ENCODE data around the gene TMEM131.
"Not testable (repeated sequence)": the region's sequence is repeated elsewhere in the genome, so short reads cannot be mapped to it uniquely, and the experiment has no call there.

Gene TMEM131

DNA sequence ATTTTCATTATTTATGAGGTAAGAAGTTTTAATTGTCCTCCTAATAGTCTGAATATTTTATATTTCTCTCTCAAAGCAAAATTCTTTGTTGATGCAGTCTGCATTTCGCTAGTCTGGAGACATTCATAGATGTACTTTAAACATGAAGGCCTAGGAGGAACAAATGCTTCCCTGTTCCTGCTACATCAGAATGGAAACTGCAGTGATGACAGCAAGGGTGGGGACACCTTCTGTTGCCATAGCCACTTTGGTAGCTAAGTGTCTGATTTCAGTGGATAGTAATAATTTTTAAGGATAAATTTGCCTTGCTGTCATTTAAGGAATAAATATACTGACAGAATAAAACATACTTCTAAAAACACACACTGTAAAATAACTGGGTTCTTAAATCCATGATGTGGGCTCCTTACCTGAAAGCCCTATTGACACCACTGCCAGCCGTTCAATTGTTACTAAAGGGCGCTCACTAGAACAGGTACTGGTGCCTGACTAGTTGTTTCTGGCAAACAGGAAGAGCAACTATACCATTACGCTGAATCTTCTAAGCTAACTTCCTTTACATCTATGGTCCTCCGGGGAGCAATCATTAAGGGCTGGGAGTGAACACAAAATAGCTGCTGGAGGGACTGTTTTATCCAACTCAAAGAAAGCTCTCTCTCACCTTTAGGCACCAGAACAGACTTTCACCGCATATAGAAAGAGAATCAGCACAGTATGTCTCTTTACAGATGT is 88.2 kb downstream of the TMEM131 start:
- Mint-ChIP-seq H3K27ac (no peak overlapping the region), H3K27me3 (no peaks in the 10 kb centered on the region), H3K4me1 (ENCODE audit: low read depth) (peaks cover 30% of the 10 kb centered on the region), H3K9me3 (no peaks in the 10 kb centered on the region), H3K36me3 (ENCODE audit: low read depth) (peaks cover 73% of the 10 kb centered on the region), H3K4me3 (no peak overlapping the region)
- DNase-seq, result no peak

DNA sequence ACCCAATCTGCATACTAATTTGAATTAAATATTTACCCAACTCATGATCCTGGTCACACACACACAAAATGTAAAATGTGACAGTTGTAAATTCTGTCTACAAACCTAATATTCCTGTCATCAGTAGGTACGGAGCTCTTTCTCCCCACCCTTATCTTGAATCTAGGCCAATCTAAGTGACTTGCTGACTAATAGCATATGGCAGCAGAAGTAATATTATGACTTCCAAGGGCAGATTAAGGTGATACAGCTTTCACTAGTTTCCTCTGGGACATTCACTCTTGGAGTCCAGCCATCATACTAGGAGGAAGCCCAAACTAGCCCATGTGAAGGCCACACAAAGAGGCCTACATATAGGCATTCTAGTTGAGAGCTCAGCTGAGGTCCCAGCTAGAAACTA is 89.4 kb downstream of the TMEM131 start:
- H3K4me3 Mint-ChIP-seq, result no peak overlapping the region
- peaks cover 18% of the 10 kb centered on the region for H3K4me1 Mint-ChIP-seq (ENCODE audit: low read depth)
- DNase-seq, result no peak
- no peaks in the 10 kb centered on the region for H3K9me3 Mint-ChIP-seq
- H3K36me3 Mint-ChIP-seq (ENCODE audit: low read depth), result peaks cover 79% of the 10 kb centered on the region
- no peaks in the 10 kb centered on the region for H3K27me3 Mint-ChIP-seq
- H3K27ac Mint-ChIP-seq, result no peak overlapping the region

DNA sequence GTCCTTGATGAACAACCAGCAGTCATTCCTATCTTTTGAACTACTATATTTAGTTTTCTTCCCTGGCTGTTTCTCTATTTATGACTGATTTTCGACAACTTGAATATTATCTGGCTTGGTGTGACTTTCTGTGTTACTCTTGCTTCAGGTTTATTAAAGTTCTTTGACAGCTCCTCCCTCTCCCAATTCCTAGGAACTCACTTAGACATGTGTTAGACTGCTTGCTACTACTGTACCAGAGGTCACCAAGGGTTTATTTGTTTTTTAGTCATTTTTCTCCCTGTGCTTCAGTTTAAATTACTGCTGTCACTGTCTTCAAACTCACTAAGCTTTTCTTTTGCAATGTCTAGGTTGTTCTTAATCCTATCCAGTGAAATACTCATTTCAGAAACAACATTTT is 90.5 kb downstream of the TMEM131 start:
- peaks cover 78% of the 10 kb centered on the region for H3K36me3 Mint-ChIP-seq (ENCODE audit: low read depth)
- peaks cover 8% of the 10 kb centered on the region for H3K4me1 Mint-ChIP-seq (ENCODE audit: low read depth)
- no peaks in the 10 kb centered on the region for H3K27me3 Mint-ChIP-seq

DNA sequence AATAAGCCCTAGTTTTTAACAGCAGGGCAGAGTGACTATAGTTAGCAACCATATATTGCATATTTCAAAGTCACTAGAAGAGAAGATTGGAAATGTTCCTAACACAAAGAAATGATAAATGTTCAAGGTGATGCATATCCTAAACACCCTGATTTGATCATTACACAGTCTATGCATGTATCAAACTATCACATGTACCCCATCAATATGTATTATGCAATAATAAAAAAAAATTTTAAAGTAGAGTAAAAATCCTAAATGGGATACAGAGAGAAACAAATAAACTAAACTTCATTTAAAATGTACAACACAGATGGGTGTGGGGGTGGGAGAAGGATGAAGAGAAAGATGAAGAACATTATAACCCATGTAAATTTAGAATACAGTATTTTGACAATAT is 93.9 kb downstream of the TMEM131 start:
- Mint-ChIP-seq H3K27me3 (no peaks in the 10 kb centered on the region), H3K27ac (no peak overlapping the region), H3K4me3 (no peak overlapping the region), H3K36me3 (ENCODE audit: low read depth) (peaks cover 66% of the 10 kb centered on the region), H3K9me3 (no peaks in the 10 kb centered on the region), H3K4me1 (ENCODE audit: low read depth) (peaks cover 6% of the 10 kb centered on the region)
- DNase-seq, result no peak

More for the DNA sequence above, 90.5 kb downstream of the TMEM131 start:
- no peak overlapping the region for H3K4me3 Mint-ChIP-seq
- DNase-seq, result no peak
- H3K27ac Mint-ChIP-seq, result no peak overlapping the region
- H3K9me3 Mint-ChIP-seq, result no peaks in the 10 kb centered on the region

DNA sequence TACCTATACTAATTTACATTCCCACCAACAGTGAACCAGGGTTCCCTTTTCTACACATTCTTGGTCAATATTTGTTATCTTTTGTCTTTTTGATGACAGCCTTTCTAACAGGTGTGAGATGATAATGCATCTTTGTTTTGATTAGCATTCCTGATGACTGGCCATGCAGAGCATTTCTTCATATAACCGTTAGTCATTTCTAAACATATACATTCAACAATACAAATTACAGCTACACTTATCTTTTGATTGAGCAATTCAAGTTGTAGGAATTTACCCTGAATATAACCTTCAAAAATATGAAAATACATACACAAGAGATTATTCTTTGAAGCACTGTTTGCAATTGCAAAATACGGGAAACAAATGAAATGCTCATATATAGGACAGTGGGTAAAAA is 94.9 kb downstream of the TMEM131 start:
- Mint-ChIP-seq H3K27me3 (no peaks in the 10 kb centered on the region), H3K4me3 (no peak overlapping the region), H3K27ac (no peak overlapping the region), H3K36me3 (ENCODE audit: low read depth) (peaks cover 66% of the 10 kb centered on the region), H3K9me3 (peaks cover 5% of the 10 kb centered on the region), H3K4me1 (ENCODE audit: low read depth) (peaks cover 6% of the 10 kb centered on the region)
- DNase-seq, result no peak

DNA sequence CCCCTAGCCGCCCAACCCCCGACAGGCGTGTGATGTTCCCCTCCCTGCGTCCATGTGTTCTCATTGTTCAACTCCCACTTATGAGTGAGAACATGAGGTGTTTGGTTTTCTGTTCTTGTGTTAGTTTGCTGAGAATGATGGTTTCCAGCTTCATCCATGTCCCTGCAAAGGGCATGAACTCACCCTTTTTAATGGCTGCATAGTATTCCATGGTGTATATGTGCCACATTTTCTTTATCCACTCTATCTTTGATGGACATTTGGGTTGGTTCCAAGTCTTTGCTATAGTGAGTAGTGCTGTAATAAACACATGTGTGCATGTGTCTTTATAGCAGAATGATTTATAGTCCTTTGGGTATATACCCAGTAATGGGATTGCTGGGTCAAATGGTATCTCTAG is 102.7 kb downstream of the TMEM131 start:
- Mint-ChIP-seq H3K36me3 (ENCODE audit: low read depth) (peaks cover 58% of the 10 kb centered on the region), H3K9me3 (peaks cover 20% of the 10 kb centered on the region)
- H3K27ac Mint-ChIP-seq; H3K27me3 Mint-ChIP-seq; H3K4me3 Mint-ChIP-seq; H3K4me1 Mint-ChIP-seq (ENCODE audit: low read depth); DNase-seq: not testable (repeated sequence)

- H3K27me3 Mint-ChIP-seq, result no peaks in the 10 kb centered on the region
- no peak for DNase-seq
- H3K27ac Mint-ChIP-seq, result no peak overlapping the region
- no peak overlapping the region for H3K4me3 Mint-ChIP-seq
- H3K9me3 Mint-ChIP-seq, result peaks cover 20% of the 10 kb centered on the region
- no peaks in the 10 kb centered on the region for H3K4me1 Mint-ChIP-seq (ENCODE audit: low read depth)
- peaks cover 63% of the 10 kb centered on the region for H3K36me3 Mint-ChIP-seq (ENCODE audit: low read depth)
Measured at GRCh38 chr2:97891611-97892010, 104.1 kb downstream of the TMEM131 start.

- Mint-ChIP-seq H3K36me3 (ENCODE audit: low read depth) (peaks cover 70% of the 10 kb centered on the region), H3K4me3 (no peak overlapping the region)
Measured at GRCh38 chr2:97889156-97889555, 106.6 kb downstream of the TMEM131 start.

GRCh38 chr2:97885841-97886240 is 109.9 kb downstream of the TMEM131 start:
- Mint-ChIP-seq H3K4me1 (ENCODE audit: low read depth) (peaks cover 1% of the 10 kb centered on the region), H3K27me3 (no peaks in the 10 kb centered on the region), H3K4me3 (no peak overlapping the region), H3K36me3 (ENCODE audit: low read depth) (peaks cover 70% of the 10 kb centered on the region), H3K27ac (no peak overlapping the region), H3K9me3 (peaks cover 13% of the 10 kb centered on the region)
- DNase-seq, result no peak

More at GRCh38 chr2:97889156-97889555, 106.6 kb downstream of the TMEM131 start:
- Mint-ChIP-seq H3K27me3 (no peaks in the 10 kb centered on the region), H3K27ac (no peak overlapping the region), H3K9me3 (peaks cover 20% of the 10 kb centered on the region), H3K4me1 (ENCODE audit: low read depth) (peaks cover 1% of the 10 kb centered on the region)
- DNase-seq, result no peak

GRCh38 chr2:97880334-97880733 is 115.4 kb downstream of the TMEM131 start:
- DNase-seq, result no peak
- peaks cover 20% of the 10 kb centered on the region for H3K4me1 Mint-ChIP-seq (ENCODE audit: low read depth)
- peaks cover 17% of the 10 kb centered on the region for H3K9me3 Mint-ChIP-seq
- H3K4me3 Mint-ChIP-seq, result no peak overlapping the region
- H3K27ac Mint-ChIP-seq, result peak overlapping the region; percentile 1
- peaks cover 55% of the 10 kb centered on the region for H3K36me3 Mint-ChIP-seq (ENCODE audit: low read depth)
- H3K27me3 Mint-ChIP-seq, result no peaks in the 10 kb centered on the region

DNA sequence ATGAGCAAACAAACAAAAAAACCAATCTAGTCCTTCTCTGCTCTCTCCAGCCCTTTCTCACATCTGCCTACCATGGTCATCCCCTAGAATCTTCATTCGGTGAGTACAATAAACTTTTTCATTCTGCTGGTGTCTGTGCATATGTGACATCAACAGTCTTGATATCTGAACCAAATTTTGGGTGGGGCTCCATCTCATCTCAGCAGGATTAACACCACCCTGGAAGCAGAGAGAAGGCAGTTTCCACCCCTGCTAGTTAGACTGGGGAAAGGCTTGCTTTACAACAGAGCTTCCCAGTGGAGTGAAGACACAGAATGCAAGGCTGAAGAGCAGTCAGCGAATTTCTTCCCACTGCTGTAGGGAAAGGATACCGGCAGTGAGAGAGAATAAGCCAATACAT is 116.9 kb downstream of the TMEM131 start:
- Mint-ChIP-seq H3K9me3 (peaks cover 14% of the 10 kb centered on the region), H3K4me1 (ENCODE audit: low read depth) (peaks cover 25% of the 10 kb centered on the region), H3K36me3 (ENCODE audit: low read depth) (peaks cover 44% of the 10 kb centered on the region), H3K27me3 (no peaks in the 10 kb centered on the region), H3K4me3 (no peak overlapping the region), H3K27ac (no peak overlapping the region)
- no peak for DNase-seq

GRCh38 chr2:97878317-97878716 is 117.4 kb downstream of the TMEM131 start:
- H3K4me3 Mint-ChIP-seq, result not testable (repeated sequence)
- peaks cover 43% of the 10 kb centered on the region for H3K36me3 Mint-ChIP-seq (ENCODE audit: low read depth)

GRCh38 chr2:97871096-97871780 is 124.5 kb downstream of the TMEM131 start:
- H3K27me3 Mint-ChIP-seq, result no peaks in the 10 kb centered on the region
- no peak overlapping the region for H3K4me3 Mint-ChIP-seq
- no peak overlapping the region for H3K27ac Mint-ChIP-seq
- peaks cover 2% of the 10 kb centered on the region for H3K9me3 Mint-ChIP-seq
- H3K36me3 Mint-ChIP-seq (ENCODE audit: low read depth), result peaks cover 6% of the 10 kb centered on the region
- peaks cover 49% of the 10 kb centered on the region for H3K4me1 Mint-ChIP-seq (ENCODE audit: low read depth)
- DNase-seq, result no peak

More at GRCh38 chr2:97878317-97878716, 117.4 kb downstream of the TMEM131 start:
- DNase-seq, H3K27me3 Mint-ChIP-seq, H3K27ac Mint-ChIP-seq: not testable (repeated sequence)
- Mint-ChIP-seq H3K9me3 (peaks cover 14% of the 10 kb centered on the region), H3K4me1 (ENCODE audit: low read depth) (peaks cover 25% of the 10 kb centered on the region)

DNA sequence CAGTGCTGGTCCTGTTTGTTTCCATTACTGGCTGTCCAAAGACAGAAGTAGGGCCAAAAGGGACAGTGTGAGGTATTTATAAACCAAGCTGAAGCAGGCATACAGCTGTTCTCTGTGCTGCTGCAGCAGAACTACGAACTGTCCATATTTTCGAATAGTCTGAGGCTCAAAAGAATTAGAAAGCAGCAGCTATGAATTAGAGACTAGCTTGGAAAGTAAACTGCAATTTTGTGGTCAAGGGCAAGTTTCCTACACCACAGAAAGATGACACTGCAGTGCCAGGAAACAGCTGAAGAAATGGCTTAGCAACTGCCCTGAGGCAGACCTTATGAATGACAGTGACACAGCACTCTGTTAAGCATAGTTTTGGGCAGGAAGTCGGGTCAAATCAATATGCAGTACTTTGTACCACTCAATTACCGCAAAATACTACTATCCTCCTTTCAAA is 125.3 kb downstream of the TMEM131 start:
- no peak overlapping the region for H3K4me3 Mint-ChIP-seq
- peaks cover 13% of the 10 kb centered on the region for H3K36me3 Mint-ChIP-seq (ENCODE audit: low read depth)
- peaks cover 44% of the 10 kb centered on the region for H3K4me1 Mint-ChIP-seq (ENCODE audit: low read depth)
- H3K27ac Mint-ChIP-seq, result peak overlapping the region; percentile 71
- H3K27me3 Mint-ChIP-seq, result no peaks in the 10 kb centered on the region
- no peak for DNase-seq
- peaks cover 5% of the 10 kb centered on the region for H3K9me3 Mint-ChIP-seq

DNA sequence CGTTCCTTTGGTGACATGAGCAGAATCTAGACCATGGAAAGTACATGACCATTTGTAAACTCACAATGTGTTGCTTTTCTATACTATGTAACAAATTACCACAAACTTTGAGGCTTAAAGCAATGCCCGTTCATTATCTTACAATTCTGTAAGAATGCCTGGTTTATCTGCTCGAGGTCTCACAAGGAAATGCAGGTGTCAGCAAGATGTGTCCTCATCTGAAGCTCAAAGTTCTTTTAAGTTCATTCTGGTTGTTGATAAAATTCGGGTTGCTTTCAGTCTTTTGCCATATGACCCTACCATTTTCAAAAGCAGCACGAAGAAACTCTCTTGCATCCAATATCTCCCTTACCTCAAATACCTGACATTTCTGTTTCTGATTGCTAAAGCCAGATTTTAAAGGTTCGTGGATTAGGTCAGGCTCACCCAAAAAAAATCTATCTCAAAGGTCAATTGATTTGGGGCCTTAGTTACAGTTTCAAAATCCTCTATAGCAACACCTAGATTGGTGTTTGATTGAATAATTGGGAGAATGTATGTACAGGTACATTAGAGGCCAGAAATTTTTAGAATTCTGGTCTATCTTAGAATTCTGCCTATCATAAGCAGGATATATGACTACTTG is 125.9 kb downstream of the TMEM131 start:
- DNase-seq, result no peak
- peaks cover 19% of the 10 kb centered on the region for H3K36me3 Mint-ChIP-seq (ENCODE audit: low read depth)
- H3K27me3 Mint-ChIP-seq, result no peaks in the 10 kb centered on the region
- no peak overlapping the region for H3K4me3 Mint-ChIP-seq
- peaks cover 40% of the 10 kb centered on the region for H3K4me1 Mint-ChIP-seq (ENCODE audit: low read depth)
- peaks cover 5% of the 10 kb centered on the region for H3K9me3 Mint-ChIP-seq
- H3K27ac Mint-ChIP-seq, result peak overlapping the region; percentile 20

Measured in activated T-cell treated with anti-CD3 and anti-CD28 coated beads, Interleukin-2, amount 50 U/mL, for 24 hours (primary cell).